Measurements from ENCODE around the gene SDCCAG8. TPM values are rescaled to one million over a fixed set of nuclear protein-coding genes. Genes with fewer than 3 reads are reported as not detected.

Gene SDCCAG8
- total and polyA plus RNA-seq, 4 donors, result 8.5 to 25.8 (median 17.5) TPM

DNA sequence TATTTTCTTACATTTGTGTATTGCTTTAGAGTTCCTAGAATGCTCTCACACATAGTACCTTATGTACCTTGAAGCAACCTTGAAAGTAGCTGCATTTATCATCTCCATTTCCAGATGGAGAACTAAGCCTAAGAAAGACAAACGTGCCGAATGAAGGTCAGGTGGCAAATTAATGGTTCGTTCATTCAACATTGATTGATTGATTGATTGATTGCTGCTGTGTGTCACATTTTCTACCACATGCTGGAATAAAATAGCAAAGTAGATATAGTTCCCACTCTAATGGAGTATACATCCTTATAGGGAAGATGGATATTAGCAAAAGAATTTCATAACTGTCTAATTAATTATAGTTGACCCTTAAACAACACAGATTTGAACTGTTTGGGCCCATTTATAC, 172.2 kb downstream of the SDCCAG8 start:
- Histone ChIP-seq H3K27me3 (ENCODE audit: control insufficient read depth in 4 of 4, insufficient read depth in 4 of 4, low read length in 3 of 4) (no peaks in the 10 kb centered on the region), H3K36me3 (ENCODE audit: control insufficient read depth in 4 of 4, insufficient read depth in 3 of 4, low read depth in 1 of 4, low read length in 3 of 4) (peaks cover 0 to 7% (median 4%) of the 10 kb centered on the region in 4 donors), H3K4me3 (ENCODE audit: low read depth in 1 of 3, low read length in 3 of 3) (no peak overlapping the region), H3K4me1 (ENCODE audit: control insufficient read depth in 4 of 4, insufficient read depth in 4 of 4, low read length in 3 of 4) (peaks cover 0 to 3% (median 0%) of the 10 kb centered on the region in 4 donors), H3K9ac (ENCODE audit: low read depth in 1 of 2, low read length in 2 of 2) (no peak overlapping the region), H3K9me3 (ENCODE audit: control insufficient read depth in 4 of 4, low read length in 3 of 4) (no peaks in the 10 kb centered on the region), H3K27ac (ENCODE audit: low read depth in 1 of 2, low read length in 2 of 2) (no peak overlapping the region)
- 95% methylated on average over 3 of the region's 3 CpGs for WGBS
- no peak for DNase-seq (ENCODE audit: low spot score)
- TF ChIP-seq NR2F2 (IDR thresholded peaks at IDR 0.05) (no peak), RXRA (IDR thresholded peaks at IDR 0.05) (no peak), HNF4G (IDR thresholded peaks at IDR 0.05) (no peak), JUND (IDR thresholded peaks at IDR 0.05) (no peak), GABPA (IDR thresholded peaks at IDR 0.05 in 1 of 2, conservative IDR thresholded peaks at IDR 0.05 in 1 of 2) (no peak), RAD21 (IDR thresholded peaks at IDR 0.05) (no peak), TAF1 (conservative IDR thresholded peaks at IDR 0.05) (no peak), YY1 (IDR thresholded peaks at IDR 0.05) (no peak), SP1 (IDR thresholded peaks at IDR 0.05) (no peak), HNF4A (conservative IDR thresholded peaks at IDR 0.05) (no peak), FOXA1 (IDR thresholded peaks at IDR 0.05) (no peak), FOXA2 (IDR thresholded peaks at IDR 0.05) (no peak)
- TF ChIP-seq, protein P1, sequence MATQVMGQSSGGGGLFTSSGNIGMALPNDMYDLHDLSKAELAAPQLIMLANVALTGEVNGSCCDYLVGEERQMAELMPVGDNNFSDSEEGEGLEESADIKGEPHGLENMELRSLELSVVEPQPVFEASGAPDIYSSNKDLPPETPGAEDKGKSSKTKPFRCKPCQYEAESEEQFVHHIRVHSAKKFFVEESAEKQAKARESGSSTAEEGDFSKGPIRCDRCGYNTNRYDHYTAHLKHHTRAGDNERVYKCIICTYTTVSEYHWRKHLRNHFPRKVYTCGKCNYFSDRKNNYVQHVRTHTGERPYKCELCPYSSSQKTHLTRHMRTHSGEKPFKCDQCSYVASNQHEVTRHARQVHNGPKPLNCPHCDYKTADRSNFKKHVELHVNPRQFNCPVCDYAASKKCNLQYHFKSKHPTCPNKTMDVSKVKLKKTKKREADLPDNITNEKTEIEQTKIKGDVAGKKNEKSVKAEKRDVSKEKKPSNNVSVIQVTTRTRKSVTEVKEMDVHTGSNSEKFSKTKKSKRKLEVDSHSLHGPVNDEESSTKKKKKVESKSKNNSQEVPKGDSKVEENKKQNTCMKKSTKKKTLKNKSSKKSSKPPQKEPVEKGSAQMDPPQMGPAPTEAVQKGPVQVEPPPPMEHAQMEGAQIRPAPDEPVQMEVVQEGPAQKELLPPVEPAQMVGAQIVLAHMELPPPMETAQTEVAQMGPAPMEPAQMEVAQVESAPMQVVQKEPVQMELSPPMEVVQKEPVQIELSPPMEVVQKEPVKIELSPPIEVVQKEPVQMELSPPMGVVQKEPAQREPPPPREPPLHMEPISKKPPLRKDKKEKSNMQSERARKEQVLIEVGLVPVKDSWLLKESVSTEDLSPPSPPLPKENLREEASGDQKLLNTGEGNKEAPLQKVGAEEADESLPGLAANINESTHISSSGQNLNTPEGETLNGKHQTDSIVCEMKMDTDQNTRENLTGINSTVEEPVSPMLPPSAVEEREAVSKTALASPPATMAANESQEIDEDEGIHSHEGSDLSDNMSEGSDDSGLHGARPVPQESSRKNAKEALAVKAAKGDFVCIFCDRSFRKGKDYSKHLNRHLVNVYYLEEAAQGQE (IDR thresholded peaks at IDR 0.05), result no peak
- TF ChIP-seq, protein P2, sequence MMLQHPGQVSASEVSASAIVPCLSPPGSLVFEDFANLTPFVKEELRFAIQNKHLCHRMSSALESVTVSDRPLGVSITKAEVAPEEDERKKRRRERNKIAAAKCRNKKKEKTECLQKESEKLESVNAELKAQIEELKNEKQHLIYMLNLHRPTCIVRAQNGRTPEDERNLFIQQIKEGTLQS (IDR thresholded peaks at IDR 0.05), result no peak
- TF ChIP-seq, protein P3, sequence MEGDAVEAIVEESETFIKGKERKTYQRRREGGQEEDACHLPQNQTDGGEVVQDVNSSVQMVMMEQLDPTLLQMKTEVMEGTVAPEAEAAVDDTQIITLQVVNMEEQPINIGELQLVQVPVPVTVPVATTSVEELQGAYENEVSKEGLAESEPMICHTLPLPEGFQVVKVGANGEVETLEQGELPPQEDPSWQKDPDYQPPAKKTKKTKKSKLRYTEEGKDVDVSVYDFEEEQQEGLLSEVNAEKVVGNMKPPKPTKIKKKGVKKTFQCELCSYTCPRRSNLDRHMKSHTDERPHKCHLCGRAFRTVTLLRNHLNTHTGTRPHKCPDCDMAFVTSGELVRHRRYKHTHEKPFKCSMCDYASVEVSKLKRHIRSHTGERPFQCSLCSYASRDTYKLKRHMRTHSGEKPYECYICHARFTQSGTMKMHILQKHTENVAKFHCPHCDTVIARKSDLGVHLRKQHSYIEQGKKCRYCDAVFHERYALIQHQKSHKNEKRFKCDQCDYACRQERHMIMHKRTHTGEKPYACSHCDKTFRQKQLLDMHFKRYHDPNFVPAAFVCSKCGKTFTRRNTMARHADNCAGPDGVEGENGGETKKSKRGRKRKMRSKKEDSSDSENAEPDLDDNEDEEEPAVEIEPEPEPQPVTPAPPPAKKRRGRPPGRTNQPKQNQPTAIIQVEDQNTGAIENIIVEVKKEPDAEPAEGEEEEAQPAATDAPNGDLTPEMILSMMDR (IDR thresholded peaks at IDR 0.05; ENCODE audit: low read depth, low read length, missing input control), result no peak
- TF ChIP-seq, protein P4, sequence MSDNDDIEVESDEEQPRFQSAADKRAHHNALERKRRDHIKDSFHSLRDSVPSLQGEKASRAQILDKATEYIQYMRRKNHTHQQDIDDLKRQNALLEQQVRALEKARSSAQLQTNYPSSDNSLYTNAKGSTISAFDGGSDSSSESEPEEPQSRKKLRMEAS (IDR thresholded peaks at IDR 0.05), result no peak

DNA sequence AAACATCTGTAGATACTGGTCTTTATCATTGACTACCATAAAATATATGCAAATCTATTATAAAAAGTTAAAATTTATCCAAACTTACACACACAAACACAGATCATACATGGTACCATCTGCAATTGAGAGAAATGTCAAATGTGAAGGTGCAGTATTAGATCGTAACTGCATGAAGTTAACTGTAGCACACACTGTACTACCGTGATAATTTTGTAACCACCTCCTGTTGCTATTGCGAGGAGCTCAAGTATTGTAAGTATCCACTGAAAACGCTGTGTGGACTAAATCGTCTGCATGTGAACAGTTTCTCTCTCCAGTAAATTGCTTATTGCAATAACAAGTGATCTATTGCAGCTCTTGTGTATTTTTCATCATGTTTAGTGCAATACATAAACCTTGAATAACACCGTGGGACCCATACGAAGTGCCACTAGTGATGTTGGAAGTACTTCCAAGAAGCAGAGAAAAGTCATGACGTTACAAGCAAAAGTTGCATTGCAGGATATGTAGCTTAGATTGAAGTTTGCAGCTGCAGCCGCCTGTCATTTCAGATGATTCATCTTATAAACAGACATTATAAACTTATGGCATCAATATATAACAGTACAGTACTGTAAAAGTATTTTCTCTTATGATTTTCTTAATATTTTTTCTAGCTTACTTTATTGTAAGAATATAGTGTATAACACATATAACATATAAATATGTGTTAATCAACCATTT, 172.9 kb downstream of the SDCCAG8 start:
- Histone ChIP-seq H3K36me3 (ENCODE audit: control insufficient read depth in 4 of 4, insufficient read depth in 3 of 4, low read depth in 1 of 4, low read length in 3 of 4) (peaks cover 0 to 7% (median 4%) of the 10 kb centered on the region in 4 donors), H3K4me1 (ENCODE audit: control insufficient read depth in 4 of 4, insufficient read depth in 4 of 4, low read length in 3 of 4) (peaks cover 0 to 6% (median 2%) of the 10 kb centered on the region in 4 donors), H3K9me3 (ENCODE audit: control insufficient read depth in 4 of 4, low read length in 3 of 4) (no peaks in the 10 kb centered on the region), H3K4me3 (ENCODE audit: low read depth in 1 of 3, low read length in 3 of 3) (no peak overlapping the region), H3K27ac (ENCODE audit: low read depth in 1 of 2, low read length in 2 of 2) (no peak overlapping the region), H3K9ac (ENCODE audit: low read depth in 1 of 2, low read length in 2 of 2) (no peak overlapping the region), H3K27me3 (ENCODE audit: control insufficient read depth in 4 of 4, insufficient read depth in 4 of 4, low read length in 3 of 4) (no peaks in the 10 kb centered on the region)
- DNase-seq (ENCODE audit: low spot score), result no peak
- 96% methylated on average over 9 of the region's 9 CpGs for WGBS
- TF ChIP-seq HNF4G (IDR thresholded peaks at IDR 0.05), result no peak
- TF ChIP-seq TAF1 (conservative IDR thresholded peaks at IDR 0.05), result no peak
- no peak for TF ChIP-seq JUND (IDR thresholded peaks at IDR 0.05)
- TF ChIP-seq, protein P3 (IDR thresholded peaks at IDR 0.05; ENCODE audit: low read depth, low read length, missing input control), result no peak
- no peak for TF ChIP-seq HNF4A (conservative IDR thresholded peaks at IDR 0.05)
